HEK293 (cell line): ENCODE measurements around the gene WDR45B.
A peak's percentile ranks its signal among the peaks of the same experiment; 100 is the strongest.

ENCODE experiments used
- CTCF ChIA-PET: fragments of 350-600 bp; formaldehyde crosslinking; extraction: SDS; loops from one replicate; lab custom pipeline; 2021; ENCODE audit warnings: antibody characterized with exemption; lab: Yijun Ruan, JAX
- POLR2A ChIA-PET: fragments of 300-600 bp; formaldehyde crosslinking; extraction: SDS; loops from one replicate; lab custom pipeline; 2020; ENCODE audit warnings: antibody characterized with exemption, inconsistent platforms; lab: Yijun Ruan, JAX
- H3K27ac ChIP-seq: fragments of 200-500 bp; sonication (Bioruptor generic); 2 replicates; pipeline ENCODE4 v1.5.1; 2014; ENCODE audit warnings: low read depth, low read length, control low read depth, inconsistent platforms; ENCODE audit errors: extremely low read depth
- H3K36me3 ChIP-seq, 2 experiments: fragments of 200-500 bp in 1 of 2; sonication (Bioruptor generic) in 1 of 2; 1 replicate in 1 of 2; 2 replicates in 1 of 2; pipeline ENCODE4 v1.5.1; 2014 to 2017; ENCODE audit warnings: inconsistent platforms in 2 of 2, low read length in 2 of 2; ENCODE audit not compliant: control insufficient read depth in 2 of 2, insufficient read depth in 1 of 2
- H3K4me1 ChIP-seq: fragments of 200-500 bp; sonication (Bioruptor generic); 2 replicates; pipeline ENCODE4 v1.5.1; 2014; ENCODE audit warnings: mild to moderate bottlenecking, low read length, inconsistent platforms; ENCODE audit not compliant: control insufficient read depth, insufficient read depth
- H3K4me3 ChIP-seq: 2 replicates; pipeline ENCODE4 v1.5.1; 2011; ENCODE audit warnings: low read depth, mild to moderate bottlenecking, control low read depth, low read length, moderate library complexity
- H3K9me3 ChIP-seq: fragments of 200-500 bp; sonication (Bioruptor generic); 2 replicates; pipeline ENCODE4 v1.5.1; 2014; ENCODE audit warnings: low read depth, low read length, inconsistent platforms; ENCODE audit not compliant: control insufficient read depth, insufficient read depth
- EGR2 ChIP-seq: fragments of 450-650 bp; formaldehyde crosslinking; IDR thresholded peaks from 2 replicates; pipeline ENCODE4 v1.5.1; 2016; ENCODE audit warnings: low read depth, missing biosample characterization, missing genetic modification characterization
- INSM2 ChIP-seq: fragments of 450-650 bp; formaldehyde crosslinking; IDR thresholded peaks from 2 replicates; pipeline ENCODE4 v1.5.1; 2016; ENCODE audit warnings: missing biosample characterization, missing genetic modification characterization
- KLF1 ChIP-seq: fragments of 450-650 bp; formaldehyde crosslinking; IDR thresholded peaks from 2 replicates; pipeline ENCODE4 v1.5.1; 2016; ENCODE audit warnings: missing biosample characterization, missing genetic modification characterization
- KLF8 ChIP-seq: fragments of 450-650 bp; formaldehyde crosslinking; IDR thresholded peaks from 2 replicates; pipeline ENCODE4 v1.5.1; 2016; ENCODE audit warnings: missing biosample characterization, missing genetic modification characterization
- TCF7L2 ChIP-seq: IDR thresholded peaks from 2 replicates; pipeline ENCODE4 v1.6.1; 2011; ENCODE audit warnings: low read depth, mild to moderate bottlenecking, inconsistent platforms, low read length, moderate library complexity, borderline replicate concordance
- YY2 ChIP-seq: fragments of 450-650 bp; formaldehyde crosslinking; IDR thresholded peaks from 2 replicates; pipeline ENCODE4 v1.5.1; 2016; ENCODE audit warnings: missing biosample characterization, missing genetic modification characterization
- ZBTB7A ChIP-seq: fragments of 450-650 bp; formaldehyde crosslinking; IDR thresholded peaks from 2 replicates; pipeline ENCODE4 v1.5.1; 2016; ENCODE audit warnings: low read depth, missing biosample characterization, missing genetic modification characterization
- ZFHX2 ChIP-seq: fragments of 450-650 bp; formaldehyde crosslinking; conservative IDR thresholded peaks from 2 replicates; pipeline ENCODE4 v1.5.1; 2016; ENCODE audit warnings: missing biosample characterization, missing genetic modification characterization
- ZFP69B ChIP-seq: fragments of 450-650 bp; formaldehyde crosslinking; IDR thresholded peaks from 2 replicates; pipeline ENCODE4 v1.5.1; 2016; ENCODE audit warnings: missing biosample characterization, missing genetic modification characterization
- ZNF16 ChIP-seq: fragments of 450-650 bp; formaldehyde crosslinking; IDR thresholded peaks from 2 replicates; pipeline ENCODE4 v1.5.1; 2016; ENCODE audit warnings: low read depth, missing biosample characterization, missing genetic modification characterization
- ZNF24 ChIP-seq: fragments of 450-650 bp; formaldehyde crosslinking; IDR thresholded peaks from 2 replicates; pipeline ENCODE4 v1.5.1; 2016; ENCODE audit warnings: missing biosample characterization, missing genetic modification characterization
- ZNF426 ChIP-seq: fragments of 450-650 bp; formaldehyde crosslinking; IDR thresholded peaks from 2 replicates; pipeline ENCODE4 v1.5.1; 2017; ENCODE audit warnings: missing biosample characterization, missing genetic modification characterization, mild to moderate bottlenecking, inconsistent platforms, moderate library complexity
- ZNF521 ChIP-seq: fragments of 450-650 bp; formaldehyde crosslinking; IDR thresholded peaks from 2 replicates; pipeline ENCODE4 v1.5.1; 2017; ENCODE audit warnings: missing biosample characterization, mild to moderate bottlenecking, missing genetic modification characterization
- ZNF558 ChIP-seq: fragments of 450-650 bp; formaldehyde crosslinking; IDR thresholded peaks from 2 replicates; pipeline ENCODE4 v1.5.1; 2016; ENCODE audit warnings: missing biosample characterization, missing genetic modification characterization
- ZNF561 ChIP-seq: fragments of 450-650 bp; IDR thresholded peaks from 2 replicates; pipeline ENCODE4 v1.5.1; 2018; ENCODE audit warnings: missing biosample characterization, missing genetic modification characterization, borderline replicate concordance
- ZNF600 ChIP-seq: fragments of 450-650 bp; formaldehyde crosslinking; IDR thresholded peaks from 2 replicates; pipeline ENCODE4 v1.5.1; 2016; ENCODE audit warnings: missing biosample characterization, missing genetic modification characterization
- ZSCAN4 ChIP-seq: fragments of 450-650 bp; formaldehyde crosslinking; IDR thresholded peaks from 2 replicates; pipeline ENCODE4 v1.5.1; 2017; ENCODE audit warnings: missing biosample characterization, missing genetic modification characterization
- TF ChIP-seq, protein P1 (sequence below): fragments of 450-650 bp; formaldehyde crosslinking; conservative IDR thresholded peaks from 2 replicates; pipeline ENCODE4 v1.5.1; 2016; ENCODE audit warnings: low read depth, missing biosample characterization, missing genetic modification characterization
- TF ChIP-seq, protein P2 (sequence below): fragments of 450-650 bp; formaldehyde crosslinking; IDR thresholded peaks from 2 replicates; pipeline ENCODE4 v1.5.1; 2016; ENCODE audit warnings: missing biosample characterization, missing genetic modification characterization
- TF ChIP-seq, protein P3 (sequence below): fragments of 450-650 bp; formaldehyde crosslinking; IDR thresholded peaks from 2 replicates; pipeline ENCODE4 v1.5.1; 2016; ENCODE audit warnings: missing biosample characterization, missing genetic modification characterization
- TF ChIP-seq, protein P4 (sequence below): fragments of 450-650 bp; formaldehyde crosslinking; IDR thresholded peaks from 2 replicates; pipeline ENCODE4 v1.5.1; 2016; ENCODE audit warnings: missing biosample characterization, missing genetic modification characterization

WDR45B gene

GRCh38 chr17:82640036-82640435 is 8.2 kb downstream of the WDR45B start:
- Histone ChIP-seq H3K4me3 (no peak overlapping the region), H3K9me3 (no peaks in the 10 kb centered on the region), H3K4me1 (no peaks in the 10 kb centered on the region), H3K36me3 (peaks cover 55 to 87% of the 10 kb centered on the region in 2 experiments), H3K27ac (no peak overlapping the region)
- ChIA-PET POLR2A (interaction anchor here (0.7 kb wide), 1 partner anchor 211 kb away, joined by 4 read pairs; no protein-coding TSS in a partner anchor), CTCF (interaction anchor here (0.8 kb wide), 1 partner anchor 173 kb away, joined by 3 read pairs; no protein-coding TSS in a partner anchor)
- peak; percentile 74 for TF ChIP-seq ZNF600
- TF ChIP-seq, protein P1, sequence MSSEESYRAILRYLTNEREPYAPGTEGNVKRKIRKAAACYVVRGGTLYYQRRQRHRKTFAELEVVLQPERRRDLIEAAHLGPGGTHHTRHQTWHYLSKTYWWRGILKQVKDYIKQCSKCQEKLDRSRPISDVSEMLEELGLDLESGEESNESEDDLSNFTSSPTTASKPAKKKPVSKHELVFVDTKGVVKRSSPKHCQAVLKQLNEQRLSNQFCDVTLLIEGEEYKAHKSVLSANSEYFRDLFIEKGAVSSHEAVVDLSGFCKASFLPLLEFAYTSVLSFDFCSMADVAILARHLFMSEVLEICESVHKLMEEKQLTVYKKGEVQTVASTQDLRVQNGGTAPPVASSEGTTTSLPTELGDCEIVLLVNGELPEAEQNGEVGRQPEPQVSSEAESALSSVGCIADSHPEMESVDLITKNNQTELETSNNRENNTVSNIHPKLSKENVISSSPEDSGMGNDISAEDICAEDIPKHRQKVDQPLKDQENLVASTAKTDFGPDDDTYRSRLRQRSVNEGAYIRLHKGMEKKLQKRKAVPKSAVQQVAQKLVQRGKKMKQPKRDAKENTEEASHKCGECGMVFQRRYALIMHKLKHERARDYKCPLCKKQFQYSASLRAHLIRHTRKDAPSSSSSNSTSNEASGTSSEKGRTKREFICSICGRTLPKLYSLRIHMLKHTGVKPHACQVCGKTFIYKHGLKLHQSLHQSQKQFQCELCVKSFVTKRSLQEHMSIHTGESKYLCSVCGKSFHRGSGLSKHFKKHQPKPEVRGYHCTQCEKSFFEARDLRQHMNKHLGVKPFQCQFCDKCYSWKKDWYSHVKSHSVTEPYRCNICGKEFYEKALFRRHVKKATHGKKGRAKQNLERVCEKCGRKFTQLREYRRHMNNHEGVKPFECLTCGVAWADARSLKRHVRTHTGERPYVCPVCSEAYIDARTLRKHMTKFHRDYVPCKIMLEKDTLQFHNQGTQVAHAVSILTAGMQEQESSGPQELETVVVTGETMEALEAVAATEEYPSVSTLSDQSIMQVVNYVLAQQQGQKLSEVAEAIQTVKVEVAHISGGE (tag by site-specific recombination), result no peak

DNA sequence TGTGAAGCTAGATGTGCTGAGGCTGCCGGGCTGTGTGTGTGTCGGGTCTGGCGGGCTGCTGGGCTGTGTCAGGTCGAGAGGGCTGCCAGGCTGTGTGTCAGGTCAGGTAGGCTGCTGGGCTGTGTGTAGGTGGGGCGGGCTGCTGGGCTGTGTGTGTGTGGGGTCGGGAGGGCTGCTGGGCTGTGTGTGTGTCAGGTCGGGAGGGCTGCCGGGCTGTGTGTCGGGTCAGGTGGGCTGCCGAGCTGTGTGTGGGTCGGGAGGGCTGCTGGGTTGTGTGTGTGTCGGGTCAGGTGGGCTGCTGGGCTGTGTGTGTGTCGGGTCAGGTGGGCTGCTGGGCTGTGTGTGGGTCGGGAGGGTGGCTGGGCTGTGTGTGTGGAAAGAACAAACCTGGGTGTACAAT is 8.6 kb downstream of the WDR45B start:
- H3K36me3 ChIP-seq, result peaks cover 56 to 88% of the 10 kb centered on the region in 2 experiments
- POLR2A ChIA-PET, result no interaction called here

GRCh38 chr17:82638183-82638773 is 10.0 kb downstream of the WDR45B start:
- CTCF ChIA-PET, result no interaction called here
- Histone ChIP-seq H3K4me1 (no peaks in the 10 kb centered on the region), H3K4me3 (no peak overlapping the region), H3K27ac (no peak overlapping the region), H3K9me3 (no peaks in the 10 kb centered on the region), H3K36me3 (peaks cover 62 to 86% of the 10 kb centered on the region in 2 experiments)
- no peak for TF ChIP-seq ZSCAN4
- TF ChIP-seq KLF8 (tag by site-specific recombination), result no peak
- TF ChIP-seq ZFP69B (tag by site-specific recombination), result no peak
- TF ChIP-seq ZNF558 (tag by site-specific recombination), result no peak
- TF ChIP-seq, protein P2, sequence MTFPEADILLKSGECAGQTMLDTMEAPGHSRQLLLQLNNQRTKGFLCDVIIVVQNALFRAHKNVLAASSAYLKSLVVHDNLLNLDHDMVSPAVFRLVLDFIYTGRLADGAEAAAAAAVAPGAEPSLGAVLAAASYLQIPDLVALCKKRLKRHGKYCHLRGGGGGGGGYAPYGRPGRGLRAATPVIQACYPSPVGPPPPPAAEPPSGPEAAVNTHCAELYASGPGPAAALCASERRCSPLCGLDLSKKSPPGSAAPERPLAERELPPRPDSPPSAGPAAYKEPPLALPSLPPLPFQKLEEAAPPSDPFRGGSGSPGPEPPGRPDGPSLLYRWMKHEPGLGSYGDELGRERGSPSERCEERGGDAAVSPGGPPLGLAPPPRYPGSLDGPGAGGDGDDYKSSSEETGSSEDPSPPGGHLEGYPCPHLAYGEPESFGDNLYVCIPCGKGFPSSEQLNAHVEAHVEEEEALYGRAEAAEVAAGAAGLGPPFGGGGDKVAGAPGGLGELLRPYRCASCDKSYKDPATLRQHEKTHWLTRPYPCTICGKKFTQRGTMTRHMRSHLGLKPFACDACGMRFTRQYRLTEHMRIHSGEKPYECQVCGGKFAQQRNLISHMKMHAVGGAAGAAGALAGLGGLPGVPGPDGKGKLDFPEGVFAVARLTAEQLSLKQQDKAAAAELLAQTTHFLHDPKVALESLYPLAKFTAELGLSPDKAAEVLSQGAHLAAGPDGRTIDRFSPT (tag by site-specific recombination), result no peak
- no peak for TF ChIP-seq TCF7L2
- TF ChIP-seq YY2 (tag by site-specific recombination), result no peak
- no peak for TF ChIP-seq ZBTB7A (tag by site-specific recombination)
- no peak for TF ChIP-seq ZNF24 (tag by site-specific recombination)
- POLR2A ChIA-PET, result no interaction called here

More for the DNA sequence above, 8.6 kb downstream of the WDR45B start:
- Histone ChIP-seq H3K4me3 (no peak overlapping the region), H3K9me3 (no peaks in the 10 kb centered on the region), H3K27ac (no peak overlapping the region), H3K4me1 (no peaks in the 10 kb centered on the region)
- CTCF ChIA-PET, result no interaction called here
- no peak for TF ChIP-seq ZNF16
- no peak for TF ChIP-seq ZNF561 (tag by site-specific recombination)
- TF ChIP-seq EGR2 (tag by site-specific recombination), result peak; percentile 90
- TF ChIP-seq, protein P3, sequence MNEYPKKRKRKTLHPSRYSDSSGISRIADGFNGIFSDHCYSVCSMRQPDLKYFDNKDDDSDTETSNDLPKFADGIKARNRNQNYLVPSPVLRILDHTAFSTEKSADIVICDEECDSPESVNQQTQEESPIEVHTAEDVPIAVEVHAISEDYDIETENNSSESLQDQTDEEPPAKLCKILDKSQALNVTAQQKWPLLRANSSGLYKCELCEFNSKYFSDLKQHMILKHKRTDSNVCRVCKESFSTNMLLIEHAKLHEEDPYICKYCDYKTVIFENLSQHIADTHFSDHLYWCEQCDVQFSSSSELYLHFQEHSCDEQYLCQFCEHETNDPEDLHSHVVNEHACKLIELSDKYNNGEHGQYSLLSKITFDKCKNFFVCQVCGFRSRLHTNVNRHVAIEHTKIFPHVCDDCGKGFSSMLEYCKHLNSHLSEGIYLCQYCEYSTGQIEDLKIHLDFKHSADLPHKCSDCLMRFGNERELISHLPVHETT (tag by site-specific recombination), result no peak
- TF ChIP-seq ZNF521, result no peak
- peak; percentile 67 for TF ChIP-seq ZFHX2
- TF ChIP-seq ZNF426 (tag by site-specific recombination), result no peak
- TF ChIP-seq INSM2, result no peak
- no peak for TF ChIP-seq YY2 (tag by site-specific recombination)
- no peak for TF ChIP-seq KLF1 (tag by site-specific recombination)
- TF ChIP-seq, protein P4, sequence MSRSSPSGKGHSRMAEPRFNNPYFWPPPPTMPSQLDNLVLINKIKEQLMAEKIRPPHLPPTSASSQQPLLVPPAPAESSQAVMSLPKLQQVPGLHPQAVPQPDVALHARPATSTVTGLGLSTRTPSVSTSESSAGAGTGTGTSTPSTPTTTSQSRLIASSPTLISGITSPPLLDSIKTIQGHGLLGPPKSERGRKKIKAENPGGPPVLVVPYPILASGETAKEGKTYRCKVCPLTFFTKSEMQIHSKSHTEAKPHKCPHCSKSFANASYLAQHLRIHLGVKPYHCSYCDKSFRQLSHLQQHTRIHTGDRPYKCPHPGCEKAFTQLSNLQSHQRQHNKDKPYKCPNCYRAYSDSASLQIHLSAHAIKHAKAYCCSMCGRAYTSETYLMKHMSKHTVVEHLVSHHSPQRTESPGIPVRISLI, result no peak
